GM06990 (cell line): ENCODE measurements around the gene KBTBD7.

ENCODE experiments used
- DNase-seq: peaks from one replicate; pipeline ENCODE4 v3.0.0-alpha.2; 2011; ENCODE audit not compliant: insufficient read length; ENCODE audit errors: extremely low read depth
- H3K27me3 ChIP-seq: replicated peaks from 2 replicates; pipeline ENCODE4 v1.6.0; 2011; ENCODE audit warnings: low read length; ENCODE audit not compliant: control insufficient read depth, insufficient read depth
- H3K36me3 ChIP-seq: 2 replicates; pipeline ENCODE4 v1.5.1; 2011; ENCODE audit warnings: low read length; ENCODE audit not compliant: control insufficient read depth, insufficient read depth
- H3K4me3 ChIP-seq: replicated peaks from 2 replicates; pipeline ENCODE4 v1.5.1; 2011; ENCODE audit warnings: low read depth, mild to moderate bottlenecking, control low read depth, low read length
- CTCF ChIP-seq: IDR thresholded peaks from 2 replicates; pipeline ENCODE4 v1.5.1; 2011; ENCODE audit warnings: low read length, control low read depth, mild to moderate bottlenecking, inconsistent platforms; ENCODE audit not compliant: insufficient read depth, poor library complexity, severe bottlenecking

KBTBD7 gene

GRCh38 chr13:41193469-41193868 is 900 bp downstream of the KBTBD7 start:
- peak overlapping the region; percentile 80 for H3K4me3 ChIP-seq
- H3K27me3 ChIP-seq: no peaks in the 10 kb centered on the region
- TF ChIP-seq CTCF: no peak
- no peak for DNase-seq
- no peaks in the 10 kb centered on the region; the same call in 1 of the 2 replicates for H3K36me3 ChIP-seq

GRCh38 chr13:41188584-41188983 is 5.8 kb downstream of the KBTBD7 start:
- TF ChIP-seq CTCF: no peak
- H3K36me3 ChIP-seq: no peaks in the 10 kb centered on the region; the same call in 1 of the 2 replicates
- no peaks in the 10 kb centered on the region for H3K27me3 ChIP-seq
- no peak overlapping the region for H3K4me3 ChIP-seq
- no peak for DNase-seq

GRCh38 chr13:41186481-41186880 is 7.9 kb downstream of the KBTBD7 start:
- no peak for DNase-seq
- Histone ChIP-seq H3K27me3 (no peaks in the 10 kb centered on the region), H3K4me3 (no peak overlapping the region), H3K36me3 (no peaks in the 10 kb centered on the region)
- TF ChIP-seq CTCF: no peak

GRCh38 chr13:41182231-41182630 is 12.1 kb downstream of the KBTBD7 start:
- Histone ChIP-seq H3K36me3 (no peaks in the 10 kb centered on the region), H3K4me3 (no peak overlapping the region), H3K27me3 (no peaks in the 10 kb centered on the region)
- DNase-seq: no peak
- TF ChIP-seq CTCF: no peak

- Histone ChIP-seq H3K4me3 (no peak overlapping the region), H3K27me3 (no peaks in the 10 kb centered on the region), H3K36me3 (no peaks in the 10 kb centered on the region)
- DNase-seq: peak; percentile 5
- TF ChIP-seq CTCF: no peak
Observed at GRCh38 chr13:41179593-41180250, 14.6 kb downstream of the KBTBD7 start.

DNA sequence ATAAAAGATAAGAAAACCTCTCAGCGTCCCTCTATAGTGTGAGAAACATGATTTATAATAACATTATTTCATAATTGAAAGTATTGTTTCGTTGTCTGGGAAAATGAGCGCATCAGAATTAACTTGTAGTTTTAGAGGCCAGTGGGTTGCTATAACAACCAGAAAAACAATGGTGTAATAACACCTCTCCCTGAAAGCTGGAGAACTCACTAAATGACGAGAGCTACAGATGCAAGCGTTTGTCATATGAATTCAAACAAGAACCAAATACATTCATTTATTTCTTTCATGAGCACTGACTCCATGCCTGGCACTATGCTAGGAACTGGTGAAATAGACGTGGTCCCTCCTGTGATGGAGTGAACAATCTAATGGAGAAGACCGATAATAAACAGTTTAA is 16.3 kb downstream of the KBTBD7 start:
- no peak for DNase-seq
- H3K4me3 ChIP-seq: no peak overlapping the region
- H3K27me3 ChIP-seq: no peaks in the 10 kb centered on the region
- no peak for TF ChIP-seq CTCF
- no peaks in the 10 kb centered on the region for H3K36me3 ChIP-seq
